ENCODE results near the gene C12orf56. TPM values are rescaled to one million over a fixed set of nuclear protein-coding genes. Genes with fewer than 3 reads are reported as not detected.
"Not testable (repeated sequence)": the region's sequence is repeated elsewhere in the genome, so short reads cannot be mapped to it uniquely, and the experiment has no call there.

C12orf56 gene
- total RNA-seq, 4 donors from 2014 or later: 0.76 TPM; not detected in 3

- DNase-seq: no peak
- intact Hi-C loops (cut with DNase I; ENCODE audit: low total_unique reads): no loop called here
These were observed 27.7 kb downstream of the C12orf56 start for GRCh38 chr12:64362721-64363305.

GRCh38 chr12:64361173-64361572, 29.4 kb downstream of the C12orf56 start:
- H3K9me3 ChIP-seq; H3K4me3 ChIP-seq; intact Hi-C loops (cut with DNase I; ENCODE audit: low total_unique reads); DNase-seq; H3K27ac ChIP-seq; H3K27me3 ChIP-seq; H3K36me3 ChIP-seq; H3K4me1 ChIP-seq: not testable (repeated sequence)

More at GRCh38 chr12:64362721-64363305, 27.7 kb downstream of the C12orf56 start:
- no peaks in the 10 kb centered on the region for H3K9me3 ChIP-seq
- no peak overlapping the region for H3K27ac ChIP-seq
- no peak overlapping the region for H3K4me3 ChIP-seq
- TF ChIP-seq CTCF (IDR thresholded peaks at IDR 0.05): no peak
- no peak for TF ChIP-seq POLR2A (IDR thresholded peaks at IDR 0.05)
- H3K4me1 ChIP-seq: no peaks in the 10 kb centered on the region
- no peaks in the 10 kb centered on the region for H3K36me3 ChIP-seq
- H3K27me3 ChIP-seq: no peaks in the 10 kb centered on the region

- H3K27me3 ChIP-seq; DNase-seq; H3K27ac ChIP-seq; intact Hi-C loops (cut with DNase I; ENCODE audit: low total_unique reads); H3K4me3 ChIP-seq; H3K36me3 ChIP-seq; H3K4me1 ChIP-seq; H3K9me3 ChIP-seq: not testable (repeated sequence)
These were observed 34.3 kb downstream of the C12orf56 start for GRCh38 chr12:64356209-64356608.

- H3K27ac ChIP-seq: no peak overlapping the region
- no peak overlapping the region for H3K4me3 ChIP-seq
- no peak for DNase-seq
- no peaks in the 10 kb centered on the region for H3K36me3 ChIP-seq
- no peaks in the 10 kb centered on the region for H3K4me1 ChIP-seq
- H3K9me3 ChIP-seq: peaks cover 0 to 6% of the 10 kb centered on the region in 2 donors
- intact Hi-C loops (cut with DNase I; ENCODE audit: low total_unique reads): no loop called here
- no peaks in the 10 kb centered on the region for H3K27me3 ChIP-seq
- TF ChIP-seq CTCF (IDR thresholded peaks at IDR 0.05): no peak
These were observed 38.4 kb downstream of the C12orf56 start for GRCh38 chr12:64352181-64352580.

GRCh38 chr12:64351265-64351664, 39.3 kb downstream of the C12orf56 start:
- Histone ChIP-seq H3K4me1 (no peaks in the 10 kb centered on the region), H3K27me3 (no peaks in the 10 kb centered on the region), H3K9me3 (peaks cover 0 to 6% of the 10 kb centered on the region in 2 donors), H3K36me3 (no peaks in the 10 kb centered on the region), H3K4me3 (no peak overlapping the region), H3K27ac (no peak overlapping the region)
- DNase-seq: no peak
- TF ChIP-seq POLR2A (IDR thresholded peaks at IDR 0.05): no peak
- intact Hi-C loops (cut with DNase I; ENCODE audit: low total_unique reads): no loop called here

- intact Hi-C loops (cut with DNase I; ENCODE audit: low total_unique reads): no loop called here
- no peak overlapping the region for H3K4me3 ChIP-seq
- no peak for TF ChIP-seq POLR2A (IDR thresholded peaks at IDR 0.05)
- no peak for TF ChIP-seq CTCF (IDR thresholded peaks at IDR 0.05)
These were observed 42.9 kb downstream of the C12orf56 start for GRCh38 chr12:64347630-64348029.

GRCh38 chr12:64344631-64345030, 45.9 kb downstream of the C12orf56 start:
- H3K36me3 ChIP-seq; H3K27me3 ChIP-seq; H3K9me3 ChIP-seq; intact Hi-C loops (cut with DNase I; ENCODE audit: low total_unique reads); H3K27ac ChIP-seq; H3K4me1 ChIP-seq; DNase-seq; H3K4me3 ChIP-seq: not testable (repeated sequence)

More at GRCh38 chr12:64347630-64348029, 42.9 kb downstream of the C12orf56 start:
- DNase-seq: no peak
- Histone ChIP-seq H3K27me3 (no peaks in the 10 kb centered on the region), H3K4me1 (no peaks in the 10 kb centered on the region), H3K9me3 (peaks cover 0 to 6% of the 10 kb centered on the region in 2 donors), H3K36me3 (no peaks in the 10 kb centered on the region), H3K27ac (no peak overlapping the region)

GRCh38 chr12:64340546-64340945, 50.0 kb downstream of the C12orf56 start:
- H3K9me3 ChIP-seq; DNase-seq; intact Hi-C loops (cut with DNase I; ENCODE audit: low total_unique reads); H3K27ac ChIP-seq; H3K36me3 ChIP-seq; H3K4me3 ChIP-seq; H3K4me1 ChIP-seq; H3K27me3 ChIP-seq: not testable (repeated sequence)

Data from uterus (tissue), 4 donors.